ENCODE results near the gene TAF6.

- TF ChIP-seq CTCF (IDR thresholded peaks at IDR 0.05) (no peak), POLR2A (IDR thresholded peaks at IDR 0.05) (no peak)
Observed at GRCh38 chr7:100128637-100128963, 9.4 kb upstream of the TAF6 start.
